ENCODE data around the gene PARD3.
"Not testable (repeated sequence)": the region's sequence is repeated elsewhere in the genome, so short reads cannot be mapped to it uniquely, and the experiment has no call there.

The PARD3 gene

GRCh38 chr10:34359435-34359813 is 455.7 kb downstream of the PARD3 start:
- Histone ChIP-seq H3K27ac (no peak overlapping the region), H3K27me3 (ENCODE audit: insufficient read depth, low read depth, severe bottlenecking) (no peaks in the 10 kb centered on the region), H3K9me3 (ENCODE audit: severe bottlenecking) (no peaks in the 10 kb centered on the region), H3K4me3 (ENCODE audit: low read depth, low read length) (no peak overlapping the region), H3K36me3 (no peaks in the 10 kb centered on the region; the same call in 1 of the 2 replicates)
- no peak for TF ChIP-seq CTCF (IDR thresholded peaks at IDR 0.05; ENCODE audit: low read depth, low read length)
- no peak for DNase-seq

- no peak overlapping the region for H3K4me3 ChIP-seq (ENCODE audit: low read depth, low read length)
- no peaks in the 10 kb centered on the region for H3K9me3 ChIP-seq (ENCODE audit: severe bottlenecking)
- no peaks in the 10 kb centered on the region; the same call in 1 of the 2 replicates for H3K36me3 ChIP-seq
- H3K27ac ChIP-seq: no peak overlapping the region
- no peak for DNase-seq
- no peaks in the 10 kb centered on the region for H3K27me3 ChIP-seq (ENCODE audit: insufficient read depth, low read depth, severe bottlenecking)
- TF ChIP-seq CTCF (IDR thresholded peaks at IDR 0.05; ENCODE audit: low read depth, low read length): no peak
Measured at GRCh38 chr10:34358729-34359434, 456.2 kb downstream of the PARD3 start.

- Histone ChIP-seq H3K4me3 (ENCODE audit: low read depth, low read length) (no peak overlapping the region), H3K27ac (no peak overlapping the region), H3K9me3 (ENCODE audit: severe bottlenecking) (no peaks in the 10 kb centered on the region), H3K36me3 (no peaks in the 10 kb centered on the region; the same call in 1 of the 2 replicates), H3K27me3 (ENCODE audit: insufficient read depth, low read depth, severe bottlenecking) (no peaks in the 10 kb centered on the region)
- DNase-seq: no peak
- no peak for TF ChIP-seq CTCF (IDR thresholded peaks at IDR 0.05; ENCODE audit: low read depth, low read length)
Measured at GRCh38 chr10:34356463-34356862, 458.6 kb downstream of the PARD3 start.

GRCh38 chr10:34353530-34353929 is 461.6 kb downstream of the PARD3 start:
- H3K9me3 ChIP-seq (ENCODE audit: severe bottlenecking); H3K27me3 ChIP-seq (ENCODE audit: insufficient read depth, low read depth, severe bottlenecking); DNase-seq; H3K36me3 ChIP-seq; H3K4me3 ChIP-seq (ENCODE audit: low read depth, low read length); H3K27ac ChIP-seq: not testable (repeated sequence)

- not testable (repeated sequence) for H3K9me3 ChIP-seq (ENCODE audit: severe bottlenecking)
Measured at GRCh38 chr10:34352599-34353204, 462.4 kb downstream of the PARD3 start.

GRCh38 chr10:34351161-34351560 is 463.9 kb downstream of the PARD3 start:
- Histone ChIP-seq H3K9me3 (ENCODE audit: severe bottlenecking) (no peaks in the 10 kb centered on the region), H3K27me3 (ENCODE audit: insufficient read depth, low read depth, severe bottlenecking) (no peaks in the 10 kb centered on the region), H3K36me3 (no peaks in the 10 kb centered on the region), H3K27ac (no peak overlapping the region), H3K4me3 (ENCODE audit: low read depth, low read length) (no peak overlapping the region)
- TF ChIP-seq CTCF (IDR thresholded peaks at IDR 0.05; ENCODE audit: low read depth, low read length): no peak
- DNase-seq: no peak

More at GRCh38 chr10:34352599-34353204, 462.4 kb downstream of the PARD3 start:
- not testable (repeated sequence) for DNase-seq; H3K27ac ChIP-seq; H3K27me3 ChIP-seq (ENCODE audit: insufficient read depth, low read depth, severe bottlenecking); H3K36me3 ChIP-seq; H3K4me3 ChIP-seq (ENCODE audit: low read depth, low read length)

Measured in WERI-Rb-1 (cell line).